ENCODE measurements around the gene CDC6.

DNA sequence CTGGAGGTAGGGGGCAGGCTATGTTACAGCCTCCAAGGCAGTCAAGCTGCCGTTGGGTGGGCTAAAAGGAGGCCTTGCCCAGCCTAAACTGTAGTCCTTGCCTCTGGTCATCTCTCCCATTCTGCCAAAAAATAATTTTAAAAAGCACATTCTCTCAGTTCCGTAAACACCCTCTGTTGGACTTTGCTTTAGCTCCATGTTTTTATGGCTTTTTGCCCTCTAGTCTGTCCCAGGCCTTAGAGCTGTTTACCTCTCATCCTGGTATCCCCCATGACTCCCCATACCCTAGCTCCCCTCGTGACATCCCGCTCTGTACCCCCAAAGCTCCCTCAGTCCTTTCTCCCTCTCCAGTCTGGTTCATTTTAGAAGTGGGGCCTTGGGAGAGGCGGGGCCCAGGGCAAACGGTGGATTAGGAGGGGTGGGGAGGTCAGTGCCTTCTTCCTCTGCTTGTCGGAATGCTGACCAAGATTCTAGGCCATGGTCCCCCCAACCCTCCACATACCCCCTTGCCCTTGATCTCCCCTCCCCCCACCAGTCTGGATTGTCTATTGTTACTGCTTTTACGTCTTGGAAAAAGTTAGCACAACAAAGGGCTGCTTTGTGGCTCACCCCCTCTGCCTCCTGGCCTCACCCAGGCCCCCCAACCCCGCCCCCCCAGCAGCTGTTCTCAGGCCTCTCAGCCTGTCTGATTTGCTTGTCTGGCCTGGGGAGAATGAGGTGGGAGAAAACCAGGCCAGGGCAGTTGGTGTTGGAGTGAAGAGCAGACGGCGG, 58.5 kb downstream of the CDC6 start:
- TF ChIP-seq GATA2 (IDR thresholded peaks at IDR 0.05; ENCODE audit: low read depth, low read length): no peak
- TF ChIP-seq GATA3 (IDR thresholded peaks at IDR 0.05; ENCODE audit: low read depth, low read length): no peak

All from SH-SY5Y (cell line).